Fibroblast of lung (primary cell): ENCODE data around the gene TNIK. TPM values are rescaled to one million over a fixed set of nuclear protein-coding genes. Genes with fewer than 3 reads are reported as not detected.

Experiments
- DNase-seq, 2 donors: peaks; one replicate each; pipeline versions ENCODE4 v3.0.0 to v3.0.0-alpha.2; 2010; ENCODE audit warnings: low read depth in 2 of 2
- H2AFZ ChIP-seq: 2 replicates; pipeline ENCODE4 v1.5.1; 2012; ENCODE audit warnings: low read length, control low read depth, inconsistent platforms
- H3K27ac ChIP-seq: 2 replicates; pipeline ENCODE4 v1.5.1; 2011; ENCODE audit warnings: low read length, control low read depth; ENCODE audit not compliant: insufficient read depth
- H3K27me3 ChIP-seq: 2 replicates; pipeline ENCODE4 v1.5.1; 2011; ENCODE audit warnings: mild to moderate bottlenecking, low read length; ENCODE audit not compliant: control insufficient read depth, insufficient read depth
- H3K36me3 ChIP-seq: 2 replicates; pipeline ENCODE4 v1.5.1; 2011; ENCODE audit warnings: low read length; ENCODE audit not compliant: control insufficient read depth, insufficient read depth
- H3K4me1 ChIP-seq: 2 replicates; pipeline ENCODE4 v1.5.1; 2011; ENCODE audit warnings: low read length; ENCODE audit not compliant: control insufficient read depth, insufficient read depth; ENCODE audit errors: extremely low read depth
- H3K4me2 ChIP-seq: 2 replicates; pipeline ENCODE4 v1.5.1; 2011; ENCODE audit warnings: low read length, control low read depth; ENCODE audit not compliant: insufficient read depth; ENCODE audit errors: extremely low read depth
- H3K4me3 ChIP-seq, 4 experiments: fragments of 200-600 bp in 1 of 4; sonication (generic) in 1 of 4; replicated peaks in 1 of 4; 2 replicates each; pipeline ENCODE4 v1.5.1; 2011 to 2016; ENCODE audit warnings: low read length in 4 of 4, low read depth in 3 of 4, mild to moderate bottlenecking in 3 of 4, control low read depth in 2 of 4, inconsistent platforms in 1 of 4, mixed read lengths in 1 of 4; ENCODE audit not compliant: insufficient read depth in 1 of 4; ENCODE audit errors: control extremely low read depth in 1 of 4
- H3K79me2 ChIP-seq: 2 replicates; pipeline ENCODE4 v1.5.1; 2012; ENCODE audit warnings: mild to moderate bottlenecking, low read length, inconsistent platforms; ENCODE audit not compliant: control insufficient read depth, insufficient read depth
- H3K9ac ChIP-seq: 2 replicates; pipeline ENCODE4 v1.5.1; 2011; ENCODE audit warnings: mild to moderate bottlenecking, low read length, control low read depth; ENCODE audit not compliant: insufficient read depth
- H3K9me3 ChIP-seq: 2 replicates; pipeline ENCODE4 v1.5.1; 2012; ENCODE audit warnings: low read depth, low read length; ENCODE audit not compliant: control insufficient read depth, insufficient read depth
- H4K20me1 ChIP-seq: 2 replicates; pipeline ENCODE4 v1.5.1; 2011; ENCODE audit warnings: low read length; ENCODE audit not compliant: control insufficient read depth, insufficient read depth; ENCODE audit errors: extremely low read depth
- EZH2 ChIP-seq: IDR thresholded peaks from 2 replicates; pipeline ENCODE4 v1.5.1; 2012; ENCODE audit warnings: low read length, control low read depth, mild to moderate bottlenecking; ENCODE audit errors: missing control alignments
- polyA plus RNA-seq, 2 donors: library from polyadenylated mRNA; depleted of rRNA in 1 of 2; stranded (reverse) in 1 of 2; unstranded in 1 of 2; fragments of >200 nt; gene quantifications; 2 replicates each; pipeline ENCODE4 v1.2.1, GENCODE V29; 2011 to 2012; ENCODE audit warnings: missing spikeins in 1 of 2
- total RNA-seq: library from RNA; depleted of rRNA; stranded (reverse); fragments of >200 nt; gene quantifications from 2 replicates; pipeline ENCODE4 v1.2.1, GENCODE V29; 2014
- TF ChIP-seq, protein P1 (sequence below), 2 donors: IDR thresholded peaks in 1 of 2; conservative IDR thresholded peaks in 1 of 2; 1 replicate in 1 of 2; 2 replicates in 1 of 2; pipeline ENCODE4 v1.5.1; 2011 to 2012; ENCODE audit warnings: low read length in 2 of 2, control low read depth in 1 of 2, inconsistent platforms in 1 of 2, low read depth in 1 of 2, mild to moderate bottlenecking in 1 of 2

TNIK gene
- total and polyA plus RNA-seq, 2 donors (not counting 1 experiment from before 2014, with no cell fraction given), result 13.8 to 39.3 TPM

DNA sequence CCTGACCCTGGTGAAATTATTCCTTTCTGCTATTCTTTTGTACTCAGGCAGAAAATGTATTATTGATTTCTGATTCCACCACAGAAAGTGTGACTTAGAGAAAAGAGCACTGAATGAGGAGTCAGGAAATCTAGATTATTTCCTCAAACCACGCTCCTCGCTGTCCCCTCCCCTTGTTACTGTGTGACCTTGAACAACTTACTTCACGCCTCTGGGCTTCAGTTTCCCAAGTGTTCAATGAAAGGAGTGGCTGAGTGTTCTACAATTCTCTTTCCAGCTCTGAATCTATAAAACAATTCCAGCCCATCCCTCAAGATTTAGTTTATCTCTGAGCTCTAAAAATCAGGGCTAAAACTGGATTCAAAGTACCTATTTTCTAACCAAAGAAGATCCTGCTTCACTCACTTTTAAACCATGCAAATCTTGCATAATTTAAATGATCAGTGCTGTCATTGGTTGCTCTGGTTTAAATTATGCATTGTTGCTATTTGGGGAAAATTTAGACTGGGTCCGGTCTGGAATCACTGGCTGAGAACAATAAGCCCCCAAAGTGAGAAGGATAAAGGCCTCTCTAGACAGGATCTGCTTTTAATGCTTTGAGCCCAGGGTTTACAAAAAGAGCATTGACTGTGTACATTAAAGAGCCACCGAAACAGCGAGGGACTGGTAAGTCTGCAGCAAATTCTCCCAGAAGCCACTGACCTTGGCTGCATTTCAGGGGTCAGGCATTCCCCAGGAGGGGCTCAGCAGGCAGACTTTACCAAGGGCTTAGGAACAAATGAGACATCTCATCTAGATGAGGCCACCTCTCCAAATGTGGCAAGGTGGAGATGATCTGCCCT lies 3.2 kb downstream of the TNIK start:
- H3K27ac ChIP-seq, result peak overlapping the region; percentile 24
- no peaks in the 10 kb centered on the region for H3K36me3 ChIP-seq
- peaks cover 8% of the 10 kb centered on the region for H3K4me1 ChIP-seq
- H3K4me2 ChIP-seq, result peak overlapping the region; percentile 87
- H3K4me3 ChIP-seq, result peak overlapping the region; percentile 69 to 90 (median 83)
- no peaks in the 10 kb centered on the region for H3K27me3 ChIP-seq
- no peak overlapping the region for H3K9ac ChIP-seq
- no peaks in the 10 kb centered on the region for H4K20me1 ChIP-seq
- H3K9me3 ChIP-seq, result no peaks in the 10 kb centered on the region
- peaks cover 57% of the 10 kb centered on the region for H3K79me2 ChIP-seq
- DNase-seq, result no peak
- TF ChIP-seq, protein P1, sequence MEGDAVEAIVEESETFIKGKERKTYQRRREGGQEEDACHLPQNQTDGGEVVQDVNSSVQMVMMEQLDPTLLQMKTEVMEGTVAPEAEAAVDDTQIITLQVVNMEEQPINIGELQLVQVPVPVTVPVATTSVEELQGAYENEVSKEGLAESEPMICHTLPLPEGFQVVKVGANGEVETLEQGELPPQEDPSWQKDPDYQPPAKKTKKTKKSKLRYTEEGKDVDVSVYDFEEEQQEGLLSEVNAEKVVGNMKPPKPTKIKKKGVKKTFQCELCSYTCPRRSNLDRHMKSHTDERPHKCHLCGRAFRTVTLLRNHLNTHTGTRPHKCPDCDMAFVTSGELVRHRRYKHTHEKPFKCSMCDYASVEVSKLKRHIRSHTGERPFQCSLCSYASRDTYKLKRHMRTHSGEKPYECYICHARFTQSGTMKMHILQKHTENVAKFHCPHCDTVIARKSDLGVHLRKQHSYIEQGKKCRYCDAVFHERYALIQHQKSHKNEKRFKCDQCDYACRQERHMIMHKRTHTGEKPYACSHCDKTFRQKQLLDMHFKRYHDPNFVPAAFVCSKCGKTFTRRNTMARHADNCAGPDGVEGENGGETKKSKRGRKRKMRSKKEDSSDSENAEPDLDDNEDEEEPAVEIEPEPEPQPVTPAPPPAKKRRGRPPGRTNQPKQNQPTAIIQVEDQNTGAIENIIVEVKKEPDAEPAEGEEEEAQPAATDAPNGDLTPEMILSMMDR (conservative IDR thresholded peaks at IDR 0.05 in 1 of 2, IDR thresholded peaks at IDR 0.05 in 1 of 2; ENCODE audit: low read depth in 1 of 2, low read length in 2 of 2), result no peak
- no peak overlapping the region for H2AFZ ChIP-seq

DNA sequence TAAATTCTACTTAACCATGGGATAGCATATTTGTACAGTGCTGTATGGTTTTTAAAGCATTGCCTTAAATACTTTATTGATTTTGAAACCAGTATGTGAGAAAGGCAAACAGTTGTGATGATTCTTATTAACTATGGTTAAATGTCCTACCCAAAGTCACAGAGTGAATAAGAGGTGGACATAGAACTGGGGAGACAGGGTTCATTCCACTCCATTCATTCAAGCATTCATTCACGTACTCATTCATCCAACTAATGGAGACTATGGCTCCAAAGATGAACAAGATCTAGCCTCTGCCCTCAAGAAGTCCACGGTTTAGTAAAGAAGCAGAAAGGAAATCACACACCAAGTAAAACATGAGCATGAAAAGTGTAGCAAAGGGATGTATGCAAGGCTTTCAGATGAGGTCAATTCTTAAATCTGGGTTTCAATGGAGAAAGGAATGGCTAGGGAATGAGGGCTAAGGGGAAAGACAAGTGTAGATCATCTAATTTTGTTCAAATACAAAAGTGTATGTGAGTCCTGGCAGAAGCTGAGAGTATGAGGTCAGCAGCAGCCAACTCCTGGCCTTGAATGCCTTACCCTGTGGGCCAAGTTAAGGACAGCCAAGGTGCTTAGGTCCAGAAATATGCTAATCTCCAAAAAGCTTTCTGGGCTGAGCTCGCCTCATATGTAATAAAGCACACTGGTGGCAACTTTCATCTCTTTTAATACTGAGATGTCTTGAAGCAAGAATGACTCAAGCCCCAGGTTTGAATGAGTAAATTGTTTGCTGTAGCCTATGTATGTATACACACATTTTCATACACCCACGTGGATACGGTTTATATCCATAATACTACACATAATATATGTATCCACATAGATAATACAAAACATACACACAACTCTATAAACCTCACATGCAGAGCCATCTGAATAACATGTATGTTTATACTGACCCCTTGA lies 4.3 kb downstream of the TNIK start:
- Histone ChIP-seq H3K36me3 (no peaks in the 10 kb centered on the region), H3K4me1 (peaks cover 8% of the 10 kb centered on the region), H3K27ac (no peak overlapping the region), H2AFZ (no peak overlapping the region), H3K27me3 (no peaks in the 10 kb centered on the region), H3K9me3 (no peaks in the 10 kb centered on the region), H3K4me3 (no peak overlapping the region), H3K9ac (no peak overlapping the region), H3K4me2 (peak overlapping the region; percentile 25), H4K20me1 (no peaks in the 10 kb centered on the region), H3K79me2 (peaks cover 60% of the 10 kb centered on the region)
- DNase-seq, result no peak
- TF ChIP-seq, protein P1 (conservative IDR thresholded peaks at IDR 0.05 in 1 of 2, IDR thresholded peaks at IDR 0.05 in 1 of 2; ENCODE audit: low read depth in 1 of 2, low read length in 2 of 2), result no peak
- TF ChIP-seq EZH2, result no peak

DNA sequence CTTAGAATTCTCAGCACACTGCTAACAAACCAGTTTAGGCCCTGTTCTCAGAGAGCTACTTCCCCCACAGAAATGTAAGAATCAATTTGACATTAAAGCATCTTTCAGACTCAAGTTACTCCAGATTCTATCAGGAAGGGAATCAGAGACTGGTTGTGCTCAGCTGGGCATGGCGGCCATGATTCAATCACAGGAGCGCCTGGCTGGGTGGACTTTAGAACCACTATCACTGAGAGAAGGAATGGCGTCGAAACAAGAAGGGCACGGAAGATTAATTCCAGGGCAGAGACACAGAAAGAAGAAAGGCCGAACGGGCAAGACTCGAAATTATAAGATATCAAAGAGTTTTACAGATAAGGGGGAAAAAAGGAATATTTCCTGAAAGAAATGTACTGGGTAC lies 6.2 kb downstream of the TNIK start:
- TF ChIP-seq, protein P1 (conservative IDR thresholded peaks at IDR 0.05 in 1 of 2, IDR thresholded peaks at IDR 0.05 in 1 of 2; ENCODE audit: low read depth in 1 of 2, low read length in 2 of 2), result no peak
- TF ChIP-seq EZH2, result no peak
- no peak overlapping the region for H3K9ac ChIP-seq
- H3K27me3 ChIP-seq, result no peaks in the 10 kb centered on the region
- no peaks in the 10 kb centered on the region for H3K36me3 ChIP-seq
- H4K20me1 ChIP-seq, result no peaks in the 10 kb centered on the region
- H3K79me2 ChIP-seq, result peaks cover 56% of the 10 kb centered on the region
- H3K9me3 ChIP-seq, result no peaks in the 10 kb centered on the region
- no peak overlapping the region for H3K4me3 ChIP-seq
- no peak overlapping the region for H3K27ac ChIP-seq
- DNase-seq, result no peak
- H3K4me2 ChIP-seq, result no peak overlapping the region
- peaks cover 8% of the 10 kb centered on the region for H3K4me1 ChIP-seq
- H2AFZ ChIP-seq, result no peak overlapping the region
